NCI-H187 (cell line): Measurements from ENCODE around the gene ZNF511.

Source experiments
- DNase-seq, 2 experiments: peaks; one replicate each; lab custom pipeline; 2025; lab: John Stamatoyannopoulos, UW

Gene ZNF511

GRCh38 chr10:133353988-133354605 lies 45.4 kb downstream of the ZNF511 start:
- DNase-seq: no peak

GRCh38 chr10:133354672-133355240 lies 46.0 kb downstream of the ZNF511 start:
- no peak for DNase-seq

- DNase-seq: no peak
Measured at GRCh38 chr10:133355266-133355665, 46.6 kb downstream of the ZNF511 start.

- no peak for DNase-seq
Measured at GRCh38 chr10:133355991-133356390, 47.3 kb downstream of the ZNF511 start.

- DNase-seq: no peak
Measured at GRCh38 chr10:133356549-133357284, 48.0 kb downstream of the ZNF511 start.

GRCh38 chr10:133357285-133358161 lies 48.8 kb downstream of the ZNF511 start, which contains the start of gene FUOM:
Gene FUOM (minus strand): TSS chr10:133358019. CDS start chr10:133358007, 12 bp downstream.
- DNase-seq: no peak

- DNase-seq: no peak
Measured at GRCh38 chr10:133358162-133358924, 49.6 kb downstream of the ZNF511 start.

- DNase-seq: no peak
Measured at GRCh38 chr10:133358925-133359310, 50.2 kb downstream of the ZNF511 start.

GRCh38 chr10:133359554-133359971 lies 50.8 kb downstream of the ZNF511 start:
- DNase-seq: peak; percentile 4 to 26

GRCh38 chr10:133359972-133360610 lies 51.4 kb downstream of the ZNF511 start:
- no peak for DNase-seq

GRCh38 chr10:133361227-133361626 lies 52.5 kb downstream of the ZNF511 start:
- no peak for DNase-seq

- DNase-seq: no peak
Measured at GRCh38 chr10:133361773-133362441, 53.2 kb downstream of the ZNF511 start.
